ENCODE data around the gene KLHL41.

Gene KLHL41

DNA sequence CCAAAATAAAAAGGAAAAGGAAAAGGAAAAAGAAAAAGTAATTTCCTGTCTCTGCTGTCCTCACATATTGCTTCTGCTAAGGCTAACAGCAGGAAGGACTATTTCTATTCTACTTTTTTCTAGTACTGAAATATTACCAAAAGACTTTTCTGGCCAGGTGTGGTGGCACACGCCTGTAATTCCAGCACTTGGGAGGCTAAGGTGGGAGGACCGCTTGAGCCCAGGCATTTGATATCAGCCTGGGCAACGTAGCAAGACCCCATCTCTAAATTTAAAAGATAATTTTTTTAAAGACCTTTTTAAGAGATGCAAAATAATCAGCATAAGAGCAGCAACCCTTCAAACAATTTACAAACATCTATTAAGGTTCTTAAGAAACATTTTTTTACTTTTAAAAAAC is 32.9 kb downstream of the KLHL41 start:
- TF ChIP-seq CEBPB (IDR thresholded peaks at IDR 0.05) (no peak), FOXM1 (IDR thresholded peaks at IDR 0.05; ENCODE audit: borderline replicate concordance, low read depth) (no peak), EGR1 (IDR thresholded peaks at IDR 0.05) (no peak), TAF1 (IDR thresholded peaks at IDR 0.05; ENCODE audit: low read depth) (no peak), ZBTB7A (IDR thresholded peaks at IDR 0.05; ENCODE audit: low read depth) (no peak), TCF12 (IDR thresholded peaks at IDR 0.05; ENCODE audit: low read depth) (no peak), CREB1 (IDR thresholded peaks at IDR 0.05; ENCODE audit: low read depth) (no peak), EP300 (IDR thresholded peaks at IDR 0.05; ENCODE audit: borderline replicate concordance) (no peak), RAD21 (IDR thresholded peaks at IDR 0.05; ENCODE audit: low read depth) (no peak), NFIC (IDR thresholded peaks at IDR 0.05) (no peak), YY1 (IDR thresholded peaks at IDR 0.05; ENCODE audit: low read depth) (no peak), TEAD4 (IDR thresholded peaks at IDR 0.05) (no peak)
- TF ChIP-seq, protein P1, sequence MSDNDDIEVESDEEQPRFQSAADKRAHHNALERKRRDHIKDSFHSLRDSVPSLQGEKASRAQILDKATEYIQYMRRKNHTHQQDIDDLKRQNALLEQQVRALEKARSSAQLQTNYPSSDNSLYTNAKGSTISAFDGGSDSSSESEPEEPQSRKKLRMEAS (IDR thresholded peaks at IDR 0.05) = no peak
- TF ChIP-seq, protein P2, sequence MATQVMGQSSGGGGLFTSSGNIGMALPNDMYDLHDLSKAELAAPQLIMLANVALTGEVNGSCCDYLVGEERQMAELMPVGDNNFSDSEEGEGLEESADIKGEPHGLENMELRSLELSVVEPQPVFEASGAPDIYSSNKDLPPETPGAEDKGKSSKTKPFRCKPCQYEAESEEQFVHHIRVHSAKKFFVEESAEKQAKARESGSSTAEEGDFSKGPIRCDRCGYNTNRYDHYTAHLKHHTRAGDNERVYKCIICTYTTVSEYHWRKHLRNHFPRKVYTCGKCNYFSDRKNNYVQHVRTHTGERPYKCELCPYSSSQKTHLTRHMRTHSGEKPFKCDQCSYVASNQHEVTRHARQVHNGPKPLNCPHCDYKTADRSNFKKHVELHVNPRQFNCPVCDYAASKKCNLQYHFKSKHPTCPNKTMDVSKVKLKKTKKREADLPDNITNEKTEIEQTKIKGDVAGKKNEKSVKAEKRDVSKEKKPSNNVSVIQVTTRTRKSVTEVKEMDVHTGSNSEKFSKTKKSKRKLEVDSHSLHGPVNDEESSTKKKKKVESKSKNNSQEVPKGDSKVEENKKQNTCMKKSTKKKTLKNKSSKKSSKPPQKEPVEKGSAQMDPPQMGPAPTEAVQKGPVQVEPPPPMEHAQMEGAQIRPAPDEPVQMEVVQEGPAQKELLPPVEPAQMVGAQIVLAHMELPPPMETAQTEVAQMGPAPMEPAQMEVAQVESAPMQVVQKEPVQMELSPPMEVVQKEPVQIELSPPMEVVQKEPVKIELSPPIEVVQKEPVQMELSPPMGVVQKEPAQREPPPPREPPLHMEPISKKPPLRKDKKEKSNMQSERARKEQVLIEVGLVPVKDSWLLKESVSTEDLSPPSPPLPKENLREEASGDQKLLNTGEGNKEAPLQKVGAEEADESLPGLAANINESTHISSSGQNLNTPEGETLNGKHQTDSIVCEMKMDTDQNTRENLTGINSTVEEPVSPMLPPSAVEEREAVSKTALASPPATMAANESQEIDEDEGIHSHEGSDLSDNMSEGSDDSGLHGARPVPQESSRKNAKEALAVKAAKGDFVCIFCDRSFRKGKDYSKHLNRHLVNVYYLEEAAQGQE (IDR thresholded peaks at IDR 0.05; ENCODE audit: low read depth) = no peak
- TF ChIP-seq, protein P3, sequence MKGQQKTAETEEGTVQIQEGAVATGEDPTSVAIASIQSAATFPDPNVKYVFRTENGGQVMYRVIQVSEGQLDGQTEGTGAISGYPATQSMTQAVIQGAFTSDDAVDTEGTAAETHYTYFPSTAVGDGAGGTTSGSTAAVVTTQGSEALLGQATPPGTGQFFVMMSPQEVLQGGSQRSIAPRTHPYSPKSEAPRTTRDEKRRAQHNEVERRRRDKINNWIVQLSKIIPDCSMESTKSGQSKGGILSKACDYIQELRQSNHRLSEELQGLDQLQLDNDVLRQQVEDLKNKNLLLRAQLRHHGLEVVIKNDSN (IDR thresholded peaks at IDR 0.05) = no peak

DNA sequence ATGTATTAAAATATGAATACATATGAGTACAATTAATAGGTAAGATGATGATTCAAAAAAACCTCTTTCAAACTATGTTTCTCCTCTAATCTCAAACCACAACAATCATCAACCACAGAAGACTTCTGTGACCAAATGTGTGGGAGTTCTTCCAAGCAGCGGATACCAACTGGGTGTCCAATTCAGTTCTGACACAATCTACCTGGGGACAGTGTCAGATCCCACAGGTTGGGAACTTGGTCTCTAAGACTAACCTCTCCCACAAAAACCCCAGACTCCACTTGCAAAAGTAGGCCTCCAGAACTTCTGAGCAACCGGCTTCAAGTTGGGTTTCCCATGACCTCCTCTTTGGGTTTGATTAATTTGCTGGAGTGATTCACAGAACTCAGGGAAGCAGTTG is 37.3 kb downstream of the KLHL41 start:
- no peak for TF ChIP-seq EGR1 (IDR thresholded peaks at IDR 0.05)
- TF ChIP-seq RAD21 (IDR thresholded peaks at IDR 0.05; ENCODE audit: low read depth) = no peak
- TF ChIP-seq TEAD4 (IDR thresholded peaks at IDR 0.05) = no peak
- TF ChIP-seq, protein P3 (IDR thresholded peaks at IDR 0.05) = no peak
- no peak for TF ChIP-seq TCF12 (IDR thresholded peaks at IDR 0.05; ENCODE audit: low read depth)
- no peak for TF ChIP-seq CEBPB (IDR thresholded peaks at IDR 0.05)
- no peak for TF ChIP-seq ZBTB7A (IDR thresholded peaks at IDR 0.05; ENCODE audit: low read depth)
- TF ChIP-seq, protein P2 (IDR thresholded peaks at IDR 0.05; ENCODE audit: low read depth) = no peak
- TF ChIP-seq FOXM1 (IDR thresholded peaks at IDR 0.05; ENCODE audit: borderline replicate concordance, low read depth) = no peak
- no peak for TF ChIP-seq YY1 (IDR thresholded peaks at IDR 0.05; ENCODE audit: low read depth)
- no peak for TF ChIP-seq NFIC (IDR thresholded peaks at IDR 0.05)
- no peak for TF ChIP-seq CREB1 (IDR thresholded peaks at IDR 0.05; ENCODE audit: low read depth)

DNA sequence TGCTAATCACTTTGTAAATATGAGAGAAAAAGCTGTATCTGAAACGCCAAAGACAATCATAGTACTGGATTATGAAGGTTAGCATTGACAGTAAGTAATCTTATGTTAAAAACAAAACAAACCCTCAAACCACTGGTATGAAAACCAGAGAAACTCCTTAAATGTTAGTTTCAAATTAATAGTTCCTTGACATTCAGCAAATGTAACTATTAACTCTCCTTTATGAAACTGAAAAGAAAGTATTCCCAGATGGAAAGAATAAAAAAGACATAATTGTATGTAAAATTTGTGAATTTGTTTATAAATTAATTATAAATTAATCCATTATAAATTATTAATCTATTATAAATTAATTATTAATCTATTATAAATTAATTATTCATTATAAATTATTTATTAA is 51.9 kb downstream of the KLHL41 start:
- no peak for TF ChIP-seq RAD21 (IDR thresholded peaks at IDR 0.05; ENCODE audit: low read depth)
- TF ChIP-seq, protein P3 (IDR thresholded peaks at IDR 0.05) = no peak
- no peak for TF ChIP-seq EP300 (IDR thresholded peaks at IDR 0.05; ENCODE audit: borderline replicate concordance)
- no peak for TF ChIP-seq YY1 (IDR thresholded peaks at IDR 0.05; ENCODE audit: low read depth)
- no peak for TF ChIP-seq NFIC (IDR thresholded peaks at IDR 0.05)
- TF ChIP-seq TAF1 (IDR thresholded peaks at IDR 0.05; ENCODE audit: low read depth) = no peak
- TF ChIP-seq TEAD4 (IDR thresholded peaks at IDR 0.05) = no peak
- no peak for TF ChIP-seq ZBTB7A (IDR thresholded peaks at IDR 0.05; ENCODE audit: low read depth)
- TF ChIP-seq FOXM1 (IDR thresholded peaks at IDR 0.05; ENCODE audit: borderline replicate concordance, low read depth) = no peak
- TF ChIP-seq EGR1 (IDR thresholded peaks at IDR 0.05) = no peak
- TF ChIP-seq, protein P2 (IDR thresholded peaks at IDR 0.05; ENCODE audit: low read depth) = no peak
- TF ChIP-seq, protein P1 (IDR thresholded peaks at IDR 0.05) = no peak
- no peak for TF ChIP-seq CEBPB (IDR thresholded peaks at IDR 0.05)
- TF ChIP-seq CREB1 (IDR thresholded peaks at IDR 0.05; ENCODE audit: low read depth) = no peak
- no peak for TF ChIP-seq TCF12 (IDR thresholded peaks at IDR 0.05; ENCODE audit: low read depth)

DNA sequence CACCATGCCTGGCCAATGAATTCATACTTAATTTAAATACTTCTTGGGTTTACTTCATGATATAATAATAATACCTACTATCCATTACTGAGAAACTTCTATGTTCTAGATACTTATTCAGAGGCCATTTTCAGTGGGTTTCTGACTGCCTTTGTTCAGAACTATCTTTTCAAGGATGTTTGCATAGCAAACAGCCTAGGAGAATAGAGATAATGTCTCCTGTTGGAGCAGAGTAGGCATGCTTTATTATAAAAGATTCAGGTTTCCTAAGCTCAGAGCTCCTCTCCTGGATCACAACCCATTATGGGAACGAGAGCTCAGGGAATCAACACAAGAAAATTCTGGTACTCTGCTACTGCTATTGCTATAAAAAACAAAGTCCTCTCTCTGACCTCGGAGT is 53.0 kb downstream of the KLHL41 start:
- TF ChIP-seq CREB1 (IDR thresholded peaks at IDR 0.05; ENCODE audit: low read depth) (no peak), CEBPB (IDR thresholded peaks at IDR 0.05) (no peak), EGR1 (IDR thresholded peaks at IDR 0.05) (no peak), FOXM1 (IDR thresholded peaks at IDR 0.05; ENCODE audit: borderline replicate concordance, low read depth) (no peak), TCF12 (IDR thresholded peaks at IDR 0.05; ENCODE audit: low read depth) (no peak), RAD21 (IDR thresholded peaks at IDR 0.05; ENCODE audit: low read depth) (no peak), YY1 (IDR thresholded peaks at IDR 0.05; ENCODE audit: low read depth) (no peak)
- TF ChIP-seq, protein P3 (IDR thresholded peaks at IDR 0.05) = no peak
- TF ChIP-seq, protein P2 (IDR thresholded peaks at IDR 0.05; ENCODE audit: low read depth) = no peak
